ENCODE measurements around the gene SNAI3. TPM values are rescaled to one million over a fixed set of nuclear protein-coding genes. Genes with fewer than 3 reads are reported as not detected.
A peak's percentile ranks its signal among the peaks of the same experiment; 100 is the strongest.

The SNAI3 gene
- total and polyA plus RNA-seq, 12 donors, result 0.21 to 8.6 (median 1.3) TPM

- no peak for TF ChIP-seq CTCF (IDR thresholded peaks at IDR 0.05)
- intact Hi-C loops (cut with DNase I), result no loop called here
- Histone ChIP-seq H3K4me1 (no peaks in the 10 kb centered on the region), H3K36me3 (peaks cover 0 to 100% (median 34%) of the 10 kb centered on the region in 9 donors), H3K27ac (no peak overlapping the region), H3K4me3 (no peak overlapping the region), H3K27me3 (no peaks in the 10 kb centered on the region), H3K9me3 (no peaks in the 10 kb centered on the region)
- WGBS, 2 donors, result 94 to 95% methylated on average over 23 of the region's 23 CpGs
- DNase-seq (no peak), ATAC-seq (no peak)
Measured at GRCh38 chr16:88720396-88720970, 34.2 kb upstream of the SNAI3 start.

DNA sequence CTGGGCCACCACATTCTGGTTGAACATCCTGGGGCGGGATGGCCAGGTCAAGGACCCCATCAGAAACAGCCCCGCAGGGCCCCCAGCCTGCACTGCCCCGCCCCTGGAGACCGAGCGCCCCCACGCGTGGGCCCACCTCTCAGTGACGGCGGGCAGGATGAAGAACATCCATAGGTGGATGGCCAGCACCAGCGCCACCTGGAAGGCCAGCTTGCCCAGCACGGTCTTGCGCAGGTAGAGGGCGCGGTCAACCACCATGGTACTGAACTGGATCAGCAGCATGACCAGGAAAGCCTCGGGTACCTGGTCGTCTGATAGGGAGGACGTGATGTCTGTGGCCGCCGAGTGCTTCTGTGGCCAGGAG, 33.6 kb upstream of the SNAI3 start:
- intact Hi-C loops (cut with DNase I), result no loop called here
- DNase-seq (no peak), ATAC-seq (peak in 1 of 8 donors; percentile 2)
- Histone ChIP-seq H3K27ac (no peak overlapping the region), H3K36me3 (peaks cover 0 to 100% (median 38%) of the 10 kb centered on the region in 9 donors), H3K9me3 (no peaks in the 10 kb centered on the region), H3K4me1 (no peaks in the 10 kb centered on the region), H3K4me3 (no peak overlapping the region), H3K27me3 (no peaks in the 10 kb centered on the region)
- 95 to 97% methylated on average over 19 of the region's 19 CpGs for WGBS, 2 donors
- TF ChIP-seq CTCF (IDR thresholded peaks at IDR 0.05), result no peak

GRCh38 chr16:88719267-88719932, 33.1 kb upstream of the SNAI3 start:
- 77 to 82% methylated on average over 29 of the region's 29 CpGs for WGBS, 2 donors
- Histone ChIP-seq H3K27ac (peak overlapping the region in 1 of 10 donors; percentile 31), H3K4me1 (no peaks in the 10 kb centered on the region), H3K4me3 (no peak overlapping the region), H3K9me3 (no peaks in the 10 kb centered on the region), H3K36me3 (peaks cover 0 to 100% (median 43%) of the 10 kb centered on the region in 9 donors), H3K27me3 (no peaks in the 10 kb centered on the region)
- peak in 7 of 8 donors; percentile 4 to 80 (median 50) for ATAC-seq
- intact Hi-C loops (cut with DNase I), result no loop called here
- DNase-seq, result peak; percentile 47 to 54
- TF ChIP-seq CTCF (IDR thresholded peaks at IDR 0.05), result no peak

- WGBS, 2 donors, result 92 to 94% methylated on average over 11 of the region's 11 CpGs
- Histone ChIP-seq H3K9me3 (no peaks in the 10 kb centered on the region), H3K4me1 (no peaks in the 10 kb centered on the region), H3K27me3 (no peaks in the 10 kb centered on the region), H3K36me3 (peaks cover 0 to 100% (median 44%) of the 10 kb centered on the region in 9 donors), H3K27ac (no peak overlapping the region), H3K4me3 (no peak overlapping the region)
- intact Hi-C loops (cut with DNase I), result no loop called here
- no peak for TF ChIP-seq CTCF (IDR thresholded peaks at IDR 0.05)
- DNase-seq, result no peak
- no peak for ATAC-seq
Measured at GRCh38 chr16:88718178-88718577, 31.9 kb upstream of the SNAI3 start.
